Adrenal gland (tissue), 5 donors: Measurements from ENCODE around the gene MAZ.

Experiments
- CTCF ChIP-seq, 6 experiments: fragments of 450-650 bp in 4 of 6; fragments of 200-600 bp in 2 of 6; sonication (generic) in 1 of 6; IDR thresholded peaks; 1 replicate in 5 of 6; 2 replicates in 1 of 6; pipeline versions ENCODE4 v1.5.1 to v1.8.0; 2016 to 2021; ENCODE audit warnings: antibody characterized with exemption in 6 of 6, mild to moderate bottlenecking in 2 of 6, moderate library complexity in 1 of 6
- POLR2A ChIP-seq, 2 donors: fragments of 450-650 bp; IDR thresholded peaks; one replicate each; pipeline ENCODE4 v1.6.1; 2017; ENCODE audit warnings: antibody characterized with exemption in 2 of 2, mild to moderate bottlenecking in 2 of 2, moderate library complexity in 1 of 2
- donor health status: DM: no; HTN: no; CAD: no.

GRCh38 chr16:29843931-29844330, 37.6 kb downstream of the MAZ start:
- TF ChIP-seq CTCF (IDR thresholded peaks at IDR 0.05) (no peak), POLR2A (IDR thresholded peaks at IDR 0.05) (no peak)
